Panc1 (cell line): ENCODE measurements around the gene TTC28. TPM values are rescaled to one million over a fixed set of nuclear protein-coding genes. Genes with fewer than 3 reads are reported as not detected.

Experiments
- ATAC-seq: fragments of 200-7000 bp; cut with Tn5 transposase; 2 replicates; pipeline ENCODE4 v1.9.1; 2020; ENCODE audit warnings: mild to moderate bottlenecking, moderate library complexity
- BruUV-seq: library from RNA; stranded (reverse); fragments of 400-500 nt; replicated peaks from 2 replicates; lab custom pipeline; 2021; lab: Mats Ljungman, UMichigan
- CTCF ChIA-PET: fragments of 300-600 bp; sonication (Branson Sonifier 250); formaldehyde crosslinking; loops from one replicate; lab custom pipeline; 2022; ENCODE audit warnings: antibody characterized with exemption; lab: Charles Lee
- POLR2A ChIA-PET: fragments of 300-600 bp; sonication (Branson Sonifier 250); formaldehyde crosslinking; loops from one replicate; lab custom pipeline; 2022; ENCODE audit warnings: antibody characterized with exemption; lab: Charles Lee
- DNase-seq: peaks from one replicate; pipeline ENCODE4 v3.0.0-alpha.2; 2010; ENCODE audit warnings: low read depth, low spot score
- H3K27ac ChIP-seq: 2 replicates; pipeline ENCODE4 v1.5.1; 2011; ENCODE audit warnings: mild to moderate bottlenecking, low read length, inconsistent platforms
- H3K27me3 ChIP-seq: fragments of 200-500 bp; sonication (Bioruptor generic); 2 replicates; pipeline ENCODE4 v1.6.0; 2014; ENCODE audit warnings: low read length, inconsistent platforms; ENCODE audit not compliant: control insufficient read depth, insufficient read depth
- H3K36me3 ChIP-seq: fragments of 200-500 bp; sonication (Bioruptor generic); 2 replicates; pipeline ENCODE4 v1.5.1; 2014; ENCODE audit warnings: inconsistent platforms, mild to moderate bottlenecking, low read length, moderate library complexity; ENCODE audit not compliant: control insufficient read depth, insufficient read depth
- H3K4me1 ChIP-seq: 2 replicates; pipeline ENCODE4 v1.5.1; 2011; ENCODE audit warnings: inconsistent platforms, mild to moderate bottlenecking, low read length, moderate library complexity; ENCODE audit not compliant: control insufficient read depth, insufficient read depth
- H3K4me3 ChIP-seq, 2 experiments: 2 replicates each; pipeline ENCODE4 v1.5.1; 2011 to 2012; ENCODE audit warnings: low read depth in 2 of 2, low read length in 2 of 2, mild to moderate bottlenecking in 2 of 2, inconsistent platforms in 1 of 2, moderate library complexity in 1 of 2
- H3K9me3 ChIP-seq: fragments of 200-500 bp; sonication (Bioruptor generic); 2 replicates; pipeline ENCODE4 v1.5.1; 2014; ENCODE audit warnings: low read depth, mild to moderate bottlenecking, inconsistent platforms, low read length, moderate library complexity; ENCODE audit not compliant: control insufficient read depth, insufficient read depth
- CTCF ChIP-seq: fragments of 450-650 bp; IDR thresholded peaks from 2 replicates; pipeline ENCODE4 v1.5.1; 2017; ENCODE audit warnings: mild to moderate bottlenecking
- POLR2AphosphoS5 ChIP-seq: IDR thresholded peaks from 2 replicates; pipeline ENCODE4 v1.6.1; 2012; ENCODE audit warnings: mild to moderate bottlenecking, low read depth, low read length, moderate library complexity
- SIN3A ChIP-seq: IDR thresholded peaks from 2 replicates; pipeline ENCODE4 v1.6.1; 2012; ENCODE audit warnings: low read depth, mild to moderate bottlenecking, low read length, moderate library complexity, borderline replicate concordance; ENCODE audit not compliant: insufficient read depth
- TCF7L2 ChIP-seq: IDR thresholded peaks from 2 replicates; pipeline ENCODE4 v1.6.1; 2011; ENCODE audit warnings: mild to moderate bottlenecking, low read depth, low read length, inconsistent platforms
- in situ Hi-C: cut with HindIII; loops from 2 replicates; pipeline ENCODE4 v1.10.0; 2016; ENCODE audit warnings: low sequenced_read_pairs, low pct_unique_long_range_greater_than_20kb
- intact Hi-C: fragments of 100-400 bp; cut with micrococcal nuclease; formaldehyde crosslinking; loops from one replicate; pipeline ENCODE4 v1.10.0; 2022; ENCODE audit not compliant: unreplicated experiment
- total RNA-seq: library from RNA; stranded (reverse); gene quantifications from one replicate; pipeline ENCODE4 v1.2.1, GENCODE V29; 2021; ENCODE audit not compliant: unreplicated experiment
- TF ChIP-seq, protein P1 (sequence below), 2 experiments: IDR thresholded peaks; 2 replicates each; pipeline ENCODE4 v1.6.1; 2011 to 2012; ENCODE audit warnings: low read depth in 2 of 2, control low read depth in 1 of 2, low read length in 1 of 2, mild to moderate bottlenecking in 1 of 2, moderate library complexity in 1 of 2; ENCODE audit not compliant: insufficient read depth in 1 of 2

The TTC28 gene
- total RNA-seq, 1 experiment from 2014 or later = 24.8 TPM

DNA sequence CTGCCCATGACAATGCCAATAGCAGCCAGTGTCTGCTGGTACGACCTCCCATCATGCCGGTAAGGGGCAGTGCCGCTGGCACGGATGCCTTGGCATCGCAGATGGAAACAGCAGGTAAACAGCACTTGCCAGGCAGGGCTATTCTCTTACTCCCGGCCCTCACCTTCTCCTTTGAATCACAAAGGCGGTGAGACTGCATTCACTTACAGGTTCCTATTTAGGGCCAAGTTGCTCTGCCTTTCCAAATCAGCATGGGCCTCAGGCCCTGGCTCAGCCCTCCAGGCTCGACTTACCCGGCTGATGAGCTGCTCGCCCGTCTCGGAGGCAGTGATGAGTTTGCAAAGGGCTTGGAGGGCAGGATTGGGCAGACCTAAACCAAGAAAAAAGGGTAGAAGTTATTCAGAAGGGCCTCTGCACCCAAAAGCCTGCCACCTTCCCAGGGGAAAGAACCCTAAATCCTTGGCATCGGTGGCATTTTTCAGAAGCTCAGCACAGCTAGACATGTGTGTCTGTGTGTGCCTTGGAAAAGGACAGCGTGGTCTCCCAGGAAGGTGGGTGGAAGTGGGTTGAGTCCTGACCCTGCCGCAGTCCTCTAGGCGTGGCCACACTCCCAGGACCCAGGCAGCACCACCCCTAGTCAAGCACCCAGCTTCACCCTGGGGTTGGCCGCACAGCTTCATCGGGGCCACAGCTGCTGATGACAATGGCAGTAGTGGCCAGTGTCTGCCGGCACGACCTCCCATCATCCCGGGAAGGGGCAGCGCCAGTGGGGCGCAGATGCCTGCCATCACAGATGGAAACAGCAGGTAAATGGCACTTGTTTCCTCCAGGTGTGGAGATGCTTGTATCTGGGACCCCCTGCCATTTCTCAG is 687.1 kb downstream of the TTC28 start:
- TF ChIP-seq SIN3A (no peak), TCF7L2 (no peak)
- Histone ChIP-seq H3K4me1 (no peaks in the 10 kb centered on the region), H3K4me3 (no peak overlapping the region), H3K36me3 (no peaks in the 10 kb centered on the region), H3K9me3 (no peaks in the 10 kb centered on the region), H3K27ac (no peak overlapping the region), H3K27me3 (no peaks in the 10 kb centered on the region)
- DNase-seq (no peak), ATAC-seq (no peak)
- no TSS peak for BruUV-seq
- CTCF ChIA-PET = no interaction called here
- intact Hi-C loops = no loop called here
- POLR2A ChIA-PET = no interaction called here
- in situ Hi-C loops = no loop called here

DNA sequence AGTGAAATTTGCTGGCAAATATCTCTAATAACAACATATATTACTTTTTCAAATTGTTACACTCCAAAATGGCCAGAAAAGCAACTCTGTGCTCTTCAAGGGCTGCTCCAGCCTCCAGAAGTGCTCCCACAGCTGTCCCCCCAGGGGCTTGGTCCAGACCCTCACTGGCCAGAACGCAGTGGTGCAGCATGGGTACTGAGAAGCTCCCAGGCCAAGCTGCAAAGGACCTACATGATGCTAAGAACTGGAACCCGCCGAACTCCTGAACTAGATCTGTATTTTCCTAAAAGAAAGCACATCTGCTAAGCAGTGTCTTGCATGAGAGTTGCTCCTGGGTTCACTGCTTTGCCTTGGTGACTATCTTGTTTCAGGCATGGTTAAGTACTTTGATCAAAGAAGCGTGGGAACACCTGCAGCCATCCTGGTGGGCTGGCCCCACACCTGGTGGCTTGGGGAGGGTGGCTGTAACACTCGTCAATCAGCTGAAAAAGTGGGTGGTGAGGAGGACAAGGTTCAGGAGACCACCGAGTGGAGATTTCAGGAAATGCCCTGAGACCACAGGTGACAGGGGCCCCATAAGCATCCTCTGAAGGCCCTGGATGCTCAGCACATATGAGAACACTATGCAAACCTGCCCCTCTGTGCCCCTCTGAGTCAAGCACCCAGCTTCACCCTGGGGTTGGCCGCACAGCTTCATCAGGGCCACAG is 687.9 kb downstream of the TTC28 start:
- Histone ChIP-seq H3K4me1 (no peaks in the 10 kb centered on the region), H3K36me3 (no peaks in the 10 kb centered on the region), H3K4me3 (no peak overlapping the region), H3K27ac (no peak overlapping the region), H3K27me3 (no peaks in the 10 kb centered on the region), H3K9me3 (no peaks in the 10 kb centered on the region)
- intact Hi-C loops = no loop called here
- POLR2A ChIA-PET = no interaction called here
- CTCF ChIA-PET = no interaction called here
- in situ Hi-C loops = no loop called here
- ATAC-seq (no peak), DNase-seq (no peak)
- BruUV-seq = no TSS peak
- TF ChIP-seq, protein P1, sequence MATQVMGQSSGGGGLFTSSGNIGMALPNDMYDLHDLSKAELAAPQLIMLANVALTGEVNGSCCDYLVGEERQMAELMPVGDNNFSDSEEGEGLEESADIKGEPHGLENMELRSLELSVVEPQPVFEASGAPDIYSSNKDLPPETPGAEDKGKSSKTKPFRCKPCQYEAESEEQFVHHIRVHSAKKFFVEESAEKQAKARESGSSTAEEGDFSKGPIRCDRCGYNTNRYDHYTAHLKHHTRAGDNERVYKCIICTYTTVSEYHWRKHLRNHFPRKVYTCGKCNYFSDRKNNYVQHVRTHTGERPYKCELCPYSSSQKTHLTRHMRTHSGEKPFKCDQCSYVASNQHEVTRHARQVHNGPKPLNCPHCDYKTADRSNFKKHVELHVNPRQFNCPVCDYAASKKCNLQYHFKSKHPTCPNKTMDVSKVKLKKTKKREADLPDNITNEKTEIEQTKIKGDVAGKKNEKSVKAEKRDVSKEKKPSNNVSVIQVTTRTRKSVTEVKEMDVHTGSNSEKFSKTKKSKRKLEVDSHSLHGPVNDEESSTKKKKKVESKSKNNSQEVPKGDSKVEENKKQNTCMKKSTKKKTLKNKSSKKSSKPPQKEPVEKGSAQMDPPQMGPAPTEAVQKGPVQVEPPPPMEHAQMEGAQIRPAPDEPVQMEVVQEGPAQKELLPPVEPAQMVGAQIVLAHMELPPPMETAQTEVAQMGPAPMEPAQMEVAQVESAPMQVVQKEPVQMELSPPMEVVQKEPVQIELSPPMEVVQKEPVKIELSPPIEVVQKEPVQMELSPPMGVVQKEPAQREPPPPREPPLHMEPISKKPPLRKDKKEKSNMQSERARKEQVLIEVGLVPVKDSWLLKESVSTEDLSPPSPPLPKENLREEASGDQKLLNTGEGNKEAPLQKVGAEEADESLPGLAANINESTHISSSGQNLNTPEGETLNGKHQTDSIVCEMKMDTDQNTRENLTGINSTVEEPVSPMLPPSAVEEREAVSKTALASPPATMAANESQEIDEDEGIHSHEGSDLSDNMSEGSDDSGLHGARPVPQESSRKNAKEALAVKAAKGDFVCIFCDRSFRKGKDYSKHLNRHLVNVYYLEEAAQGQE (IDR thresholded peaks at IDR 0.05; ENCODE audit: insufficient read depth in 1 of 2, low read depth in 2 of 2, low read length in 1 of 2) = no peak
- TF ChIP-seq SIN3A (no peak), POLR2AphosphoS5 (no peak), CTCF (no peak), TCF7L2 (no peak)
